K562 (cell line): ENCODE measurements around the gene BRINP1.

Experiments used
- CAMTA2 ChIP-seq: fragments of 250-450 bp; sonication (Bioruptor Pico); conservative IDR thresholded peaks from 2 replicates; pipeline ENCODE4 v1.5.1; 2022
- DDX20 ChIP-seq: fragments of 450-650 bp; IDR thresholded peaks from 2 replicates; pipeline ENCODE4 v1.6.1; 2016; ENCODE audit warnings: missing genetic modification characterization, low read depth, mild to moderate bottlenecking, missing compliant biosample characterization, moderate library complexity
- FOS ChIP-seq: IDR thresholded peaks from 3 replicates; pipeline ENCODE4 v1.6.1; 2011; ENCODE audit not compliant: insufficient read length; ENCODE audit errors: extremely low read depth
- SETDB1 ChIP-seq: IDR thresholded peaks from one replicate; pipeline ENCODE4 v1.6.1; 2012; ENCODE audit warnings: low read length, control low read depth, inconsistent platforms

DNA sequence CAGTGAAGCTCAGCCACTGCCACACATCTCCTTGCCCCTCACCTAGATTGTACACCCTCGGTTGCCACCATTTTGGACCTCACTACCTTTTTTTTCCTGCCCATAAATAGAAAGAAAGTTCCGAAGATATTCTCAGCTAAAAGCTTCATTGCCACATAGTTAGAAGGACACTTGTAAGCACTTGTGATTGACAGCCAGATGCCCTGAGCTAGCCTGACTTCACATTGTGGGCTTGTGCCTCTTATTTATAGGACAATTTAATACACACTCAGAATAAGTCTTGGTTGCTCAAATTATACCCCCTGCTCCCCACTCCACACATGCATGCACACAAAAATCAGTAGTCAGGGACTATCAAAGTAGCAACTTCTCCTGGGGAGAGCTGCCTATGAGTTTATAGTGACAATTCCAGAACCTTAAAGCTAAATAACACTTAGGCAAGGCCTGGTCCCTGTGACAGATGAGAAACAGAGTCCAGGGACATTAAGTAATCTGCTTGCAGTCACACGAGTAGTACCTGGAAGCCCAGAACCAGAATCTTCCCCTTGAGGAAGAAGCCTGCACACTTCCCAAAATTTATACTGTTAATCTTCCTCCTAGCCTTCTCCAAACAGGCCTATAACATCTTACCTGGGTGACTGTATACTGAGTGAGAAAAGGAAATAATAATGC is 184.8 kb downstream of the BRINP1 start:
- no peak for TF ChIP-seq FOS
- no peak for TF ChIP-seq SETDB1
- TF ChIP-seq CAMTA2 (CRISPR knock-in tag) = no peak
- no peak for TF ChIP-seq DDX20 (tag)
